H1 (cell line): ENCODE measurements around the gene ORC3. TPM values are rescaled to one million over a fixed set of nuclear protein-coding genes. Genes with fewer than 3 reads are reported as not detected.

Experiments
- CTCF ChIA-PET: fragments of 300-600 bp; sonication (Branson Sonifier 250); formaldehyde crosslinking; loops from one replicate; lab custom pipeline; 2021; ENCODE audit not compliant: partially characterized antibody; lab: Charles Lee
- POLR2A ChIA-PET: fragments of 300-600 bp; sonication (Branson Sonifier 250); formaldehyde crosslinking; loops from one replicate; lab custom pipeline; 2021; ENCODE audit warnings: inconsistent platforms; ENCODE audit not compliant: partially characterized antibody; lab: Charles Lee
- DNase-seq, 2 experiments: peaks; one replicate each; pipeline versions ENCODE4 v3.0.0 to v3.0.0-alpha.2; 2010 to 2022; ENCODE audit warnings: low spot score in 2 of 2, low read depth in 1 of 2, mixed read lengths in 1 of 2
- FAIRE-seq: peaks from 2 replicates; lab custom pipeline; 2011; peaks lifted over from hg19 to GRCh38; lab: Jason Lieb, UNC
- H2AFZ ChIP-seq: 2 replicates; pipeline ENCODE4 v1.8.1; 2012; ENCODE audit warnings: low read length, inconsistent platforms
- H2AK5ac ChIP-seq: 2 replicates; pipeline ENCODE4 v1.6.1; 2013; ENCODE audit warnings: low read depth, low read length
- H2BK120ac ChIP-seq: replicated peaks from 2 replicates; pipeline ENCODE3; 2013; ENCODE audit warnings: low read depth, low read length, inconsistent platforms
- H2BK12ac ChIP-seq: 2 replicates; pipeline ENCODE4 v1.6.1; 2013; ENCODE audit warnings: low read depth, low read length
- H2BK15ac ChIP-seq: 2 replicates; pipeline ENCODE4 v1.6.1; 2013; ENCODE audit warnings: low read length
- H2BK20ac ChIP-seq: 2 replicates; pipeline ENCODE4 v1.6.1; 2013; ENCODE audit warnings: low read length
- H2BK5ac ChIP-seq: 2 replicates; pipeline ENCODE4 v1.6.1; 2013; ENCODE audit warnings: low read depth, low read length
- H3K14ac ChIP-seq: 2 replicates; pipeline ENCODE4 v1.6.1; 2013; ENCODE audit warnings: inconsistent platforms; ENCODE audit not compliant: insufficient read length
- H3K18ac ChIP-seq: 2 replicates; pipeline ENCODE4 v1.6.1; 2013; ENCODE audit warnings: low read length; ENCODE audit errors: extremely low read depth
- H3K23ac ChIP-seq: 2 replicates; pipeline ENCODE4 v1.6.1; 2013; ENCODE audit warnings: inconsistent platforms; ENCODE audit not compliant: insufficient read length
- H3K23me2 ChIP-seq: 2 replicates; pipeline ENCODE4 v1.6.1; 2013; ENCODE audit warnings: low read depth, low read length
- H3K27ac ChIP-seq: 2 replicates; pipeline ENCODE4 v1.6.1; 2011; ENCODE audit warnings: low read depth, low read length, inconsistent platforms
- H3K27me3 ChIP-seq, 4 experiments: replicated peaks in 1 of 4; 1 replicate in 1 of 4; 2 replicates in 3 of 4; pipeline versions ENCODE4 v1.6.1 to v1.8.1; 2011 to 2013; ENCODE audit warnings: low read length in 3 of 4, mild to moderate bottlenecking in 3 of 4, inconsistent platforms in 2 of 4, mixed read lengths in 2 of 4, moderate library complexity in 1 of 4; ENCODE audit not compliant: control insufficient read depth in 3 of 4, insufficient read depth in 3 of 4; ENCODE audit errors: extremely low read depth in 1 of 4
- H3K36me3 ChIP-seq, 4 experiments: 2 replicates each; pipeline versions ENCODE4 v1.6.1 to v1.8.1; 2011 to 2013; ENCODE audit warnings: mild to moderate bottlenecking in 4 of 4, low read length in 3 of 4, moderate library complexity in 2 of 4, control low read depth in 1 of 4, inconsistent platforms in 1 of 4; ENCODE audit not compliant: insufficient read depth in 4 of 4, control insufficient read depth in 2 of 4
- H3K4ac ChIP-seq: replicated peaks from 2 replicates; pipeline ENCODE3; 2013; ENCODE audit warnings: low read length, low read depth, mixed read lengths, inconsistent platforms; ENCODE audit not compliant: insufficient read length
- H3K4me1 ChIP-seq, 4 experiments: replicated peaks in 1 of 4; 1 replicate in 1 of 4; 2 replicates in 3 of 4; pipeline versions ENCODE4 v1.6.1 to v1.8.1; 2011 to 2013; ENCODE audit warnings: low read length in 3 of 4, inconsistent platforms in 2 of 4, mixed read lengths in 1 of 4; ENCODE audit not compliant: insufficient read depth in 4 of 4, control insufficient read depth in 3 of 4
- H3K4me2 ChIP-seq, 2 experiments: 2 replicates each; pipeline versions ENCODE4 v1.6.1 to v1.8.1; 2011 to 2013; ENCODE audit warnings: low read depth in 2 of 2, low read length in 2 of 2, control low read depth in 1 of 2, inconsistent platforms in 1 of 2, mild to moderate bottlenecking in 1 of 2; ENCODE audit not compliant: insufficient read depth in 1 of 2
- H3K4me3 ChIP-seq, 4 experiments: fragments of 200-600, 300-600 bp in 1 of 4; sonication (generic), shearing (Covaris generic), sonication (Bioruptor Twin) in 1 of 4; 2 replicates each; pipeline versions ENCODE4 v1.5.1 to v1.8.1; 2011 to 2016; ENCODE audit warnings: low read length in 4 of 4, low read depth in 3 of 4, control low read depth in 2 of 4, inconsistent platforms in 2 of 4, mild to moderate bottlenecking in 2 of 4, mixed read lengths in 1 of 4, moderate library complexity in 1 of 4; ENCODE audit not compliant: insufficient read depth in 2 of 4; ENCODE audit errors: extremely low read depth in 1 of 4
- H3K56ac ChIP-seq: replicated peaks from 2 replicates; pipeline ENCODE3; 2013; ENCODE audit warnings: low read depth, mild to moderate bottlenecking, mixed read lengths, low read length, inconsistent platforms; ENCODE audit not compliant: insufficient read length
- H3K79me1 ChIP-seq: 2 replicates; pipeline ENCODE4 v1.6.1; 2013; ENCODE audit warnings: low read depth, low read length, control low read depth
- H3K79me2 ChIP-seq, 2 experiments: 2 replicates each; pipeline versions ENCODE4 v1.6.1 to v1.8.1; 2012 to 2013; ENCODE audit warnings: low read length in 2 of 2, mild to moderate bottlenecking in 2 of 2, inconsistent platforms in 1 of 2; ENCODE audit not compliant: insufficient read depth in 2 of 2, control insufficient read depth in 1 of 2
- H3K9ac ChIP-seq, 4 experiments: replicated peaks in 1 of 4; 1 replicate in 1 of 4; 2 replicates in 3 of 4; pipeline versions ENCODE4 v1.6.1 to v1.8.1; 2011 to 2013; ENCODE audit warnings: low read depth in 3 of 4, low read length in 3 of 4, control low read depth in 2 of 4, mild to moderate bottlenecking in 2 of 4, moderate library complexity in 2 of 4, inconsistent platforms in 1 of 4; ENCODE audit errors: extremely low read depth in 1 of 4
- H3K9me3 ChIP-seq, 2 experiments: 2 replicates each; pipeline versions ENCODE4 v1.6.1 to v1.8.1; 2012 to 2013; ENCODE audit warnings: mild to moderate bottlenecking in 2 of 2, moderate library complexity in 2 of 2, control low read depth in 1 of 2, inconsistent platforms in 1 of 2, low read depth in 1 of 2, low read length in 1 of 2, mixed read lengths in 1 of 2; ENCODE audit not compliant: insufficient read depth in 2 of 2
- H4K20me1 ChIP-seq, 2 experiments: replicated peaks in 1 of 2; 2 replicates each; pipeline versions ENCODE3 to v1.8.1; 2011 to 2013; ENCODE audit warnings: inconsistent platforms in 2 of 2, low read length in 2 of 2, mild to moderate bottlenecking in 1 of 2; ENCODE audit not compliant: insufficient read depth in 2 of 2, control insufficient read depth in 1 of 2
- H4K5ac ChIP-seq: 2 replicates; pipeline ENCODE4 v1.6.1; 2013; ENCODE audit warnings: low read length, low read depth, mixed read lengths, inconsistent platforms; ENCODE audit not compliant: insufficient read length
- H4K8ac ChIP-seq: 2 replicates; pipeline ENCODE4 v1.8.0; 2013; ENCODE audit warnings: mild to moderate bottlenecking, moderate library complexity, low read length, inconsistent platforms; ENCODE audit not compliant: insufficient read depth; ENCODE audit errors: extremely low read depth
- H4K91ac ChIP-seq: replicated peaks from 2 replicates; pipeline ENCODE3; 2013; ENCODE audit warnings: low read length, mixed read lengths, inconsistent platforms; ENCODE audit not compliant: insufficient read length
- CHD1 ChIP-seq: IDR thresholded peaks from 2 replicates; pipeline ENCODE4 v1.6.1; 2012; ENCODE audit warnings: low read depth, low read length, improper control_type of control experiment
- EP300 ChIP-seq, 2 experiments: IDR thresholded peaks; 1 replicate in 1 of 2; 2 replicates in 1 of 2; pipeline ENCODE4 v1.6.1; 2011 to 2012; ENCODE audit warnings: low read depth in 2 of 2, low read length in 2 of 2, mild to moderate bottlenecking in 2 of 2, borderline replicate concordance in 1 of 2, inconsistent platforms in 1 of 2, moderate library complexity in 1 of 2
- EZH2 ChIP-seq: fragments of 200-600 bp; sonication (generic); IDR thresholded peaks from 2 replicates; pipeline ENCODE4 v1.7.1; 2012; ENCODE audit warnings: low read depth, mild to moderate bottlenecking, moderate library complexity, low read length, inconsistent platforms; ENCODE audit not compliant: severe bottlenecking
- JUN ChIP-seq: IDR thresholded peaks from 2 replicates; pipeline ENCODE4 v1.6.1; 2011; ENCODE audit warnings: low read depth, mild to moderate bottlenecking, improper control_type of control experiment, low read length
- POU5F1 ChIP-seq: IDR thresholded peaks from 2 replicates; pipeline ENCODE4 v1.6.1; 2011; ENCODE audit warnings: low read depth, mild to moderate bottlenecking, low read length, moderate library complexity
- SIN3A ChIP-seq, 2 experiments: IDR thresholded peaks in 1 of 2; conservative IDR thresholded peaks in 1 of 2; 2 replicates each; pipeline ENCODE4 v1.6.1; 2011 to 2012; ENCODE audit warnings: low read length in 2 of 2, improper control_type of control experiment in 1 of 2, low read depth in 1 of 2, mild to moderate bottlenecking in 1 of 2
- SIX5 ChIP-seq: IDR thresholded peaks from 2 replicates; pipeline ENCODE4 v1.6.1; 2011; ENCODE audit warnings: mild to moderate bottlenecking, low read depth, low read length
- TAF7 ChIP-seq: optimal IDR thresholded peaks from 2 replicates; pipeline ENCODE3; 2011; ENCODE audit warnings: low read depth, mild to moderate bottlenecking, inconsistent platforms, low read length, moderate library complexity, borderline replicate concordance
- ZNF274 ChIP-seq: IDR thresholded peaks from 2 replicates; pipeline ENCODE4 v1.7.0; 2012; ENCODE audit warnings: low read length, borderline replicate concordance; ENCODE audit errors: extremely low read depth
- WGBS, 2 experiments: shearing (Covaris generic) in 1 of 2; methylation state at CpG; one replicate each; pipeline versions ENCODE4 v1.1.6 to v1.1.7; 2013 to 2015; ENCODE audit warnings: low lambda C conversion rate in 2 of 2, mixed read lengths in 2 of 2, inconsistent platforms in 1 of 2, low coverage in 1 of 2, missing lambda C conversion rate in 1 of 2; ENCODE audit not compliant: insufficient replicate concordance in 2 of 2, insufficient coverage in 1 of 2, insufficient read length in 1 of 2; ENCODE audit errors: extremely low coverage in 1 of 2, missing lambda C conversion rate in 1 of 2; 5-methylcytosine and 5-hydroxymethylcytosine counted together
- polyA plus RNA-seq, 7 experiments: library from polyadenylated mRNA; depleted of rRNA in 3 of 7; stranded (reverse) in 5 of 7; unstranded in 2 of 7; fragments of >200 nt in 5 of 7; fragments of 200-250 nt in 2 of 7; gene quantifications; 1 replicate in 5 of 7; 2 replicates in 1 of 7; 4 replicates in 1 of 7; pipeline versions ENCODE4 v1.2.1 to v1.2.3, GENCODE V29; 2011 to 2013; ENCODE audit warnings: missing spikeins in 2 of 7, mixed read lengths in 2 of 7
- total RNA-seq: library from RNA; stranded (reverse); fragmentation: NEBNext Ultra II Directional; extraction: Animal tissue kit (Norgen Biotek cat#: 25700); gene quantifications from 2 replicates; pipeline ENCODE4 v1.2.1, GENCODE V29; 2021
- TF ChIP-seq, protein P1 (sequence below), 3 experiments: IDR thresholded peaks; 1 replicate in 2 of 3; 2 replicates in 1 of 3; pipeline versions ENCODE4 v1.5.1 to v1.6.1; 2011; ENCODE audit warnings: low read length in 3 of 3, mild to moderate bottlenecking in 3 of 3, inconsistent platforms in 2 of 3, low read depth in 1 of 3, moderate library complexity in 1 of 3; ENCODE audit not compliant: insufficient read depth in 1 of 3; ENCODE audit errors: control extremely low read depth in 1 of 3

ORC3 gene
- total and polyA plus RNA-seq, 2 of the 8 experiments (the other 6 are each of a cell fraction or from before 2014, with no cell fraction given) = 35.9 to 60.9 TPM

- H4K20me1 ChIP-seq = peaks cover 6 to 9% of the 10 kb centered on the region in 2 experiments
- TF ChIP-seq EP300 (IDR thresholded peaks at IDR 0.05; ENCODE audit: borderline replicate concordance in 1 of 2, low read depth in 2 of 2, low read length in 2 of 2) (no peak), ZNF274 (no peak), SIN3A (conservative IDR thresholded peaks at IDR 0.05 in 1 of 2, IDR thresholded peaks at IDR 0.05 in 1 of 2; ENCODE audit: low read depth in 1 of 2, low read length in 2 of 2) (no peak), EZH2 (no peak), POU5F1 (no peak), JUN (no peak), TAF7 (no peak), CHD1 (no peak), SIX5 (no peak)
- TF ChIP-seq, protein P1, sequence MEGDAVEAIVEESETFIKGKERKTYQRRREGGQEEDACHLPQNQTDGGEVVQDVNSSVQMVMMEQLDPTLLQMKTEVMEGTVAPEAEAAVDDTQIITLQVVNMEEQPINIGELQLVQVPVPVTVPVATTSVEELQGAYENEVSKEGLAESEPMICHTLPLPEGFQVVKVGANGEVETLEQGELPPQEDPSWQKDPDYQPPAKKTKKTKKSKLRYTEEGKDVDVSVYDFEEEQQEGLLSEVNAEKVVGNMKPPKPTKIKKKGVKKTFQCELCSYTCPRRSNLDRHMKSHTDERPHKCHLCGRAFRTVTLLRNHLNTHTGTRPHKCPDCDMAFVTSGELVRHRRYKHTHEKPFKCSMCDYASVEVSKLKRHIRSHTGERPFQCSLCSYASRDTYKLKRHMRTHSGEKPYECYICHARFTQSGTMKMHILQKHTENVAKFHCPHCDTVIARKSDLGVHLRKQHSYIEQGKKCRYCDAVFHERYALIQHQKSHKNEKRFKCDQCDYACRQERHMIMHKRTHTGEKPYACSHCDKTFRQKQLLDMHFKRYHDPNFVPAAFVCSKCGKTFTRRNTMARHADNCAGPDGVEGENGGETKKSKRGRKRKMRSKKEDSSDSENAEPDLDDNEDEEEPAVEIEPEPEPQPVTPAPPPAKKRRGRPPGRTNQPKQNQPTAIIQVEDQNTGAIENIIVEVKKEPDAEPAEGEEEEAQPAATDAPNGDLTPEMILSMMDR (IDR thresholded peaks at IDR 0.05; ENCODE audit: control extremely low read depth in 1 of 3, insufficient read depth in 1 of 3, low read depth in 1 of 3, low read length in 3 of 3) = no peak
Measured at GRCh38 chr6:87705070-87705691, 115.2 kb downstream of the ORC3 start.

More at GRCh38 chr6:87705070-87705691, 115.2 kb downstream of the ORC3 start:
- H2BK12ac ChIP-seq = no peak overlapping the region
- H3K36me3 ChIP-seq = no peaks in the 10 kb centered on the region
- H3K56ac ChIP-seq = no peak overlapping the region
- no peak overlapping the region for H2BK120ac ChIP-seq
- H2BK20ac ChIP-seq = no peak overlapping the region
- H2BK5ac ChIP-seq = no peak overlapping the region
- H2AK5ac ChIP-seq = no peak overlapping the region
- DNase-seq (no peak), FAIRE-seq (no peak)
- no peak overlapping the region for H4K8ac ChIP-seq
- H3K9me3 ChIP-seq = no peaks in the 10 kb centered on the region
- CTCF ChIA-PET = no interaction called here
- H4K5ac ChIP-seq = no peak overlapping the region
- H3K4me3 ChIP-seq = no peak overlapping the region
- H3K79me1 ChIP-seq = no peaks in the 10 kb centered on the region
- no peak overlapping the region for H3K18ac ChIP-seq
- H3K4me2 ChIP-seq = no peak overlapping the region
- H3K14ac ChIP-seq = no peak overlapping the region
- peaks cover 2% of the 10 kb centered on the region; the same call in 1 of the 2 replicates for H3K23me2 ChIP-seq
- peaks cover 17 to 18% of the 10 kb centered on the region in 2 experiments for H3K79me2 ChIP-seq
- no peaks in the 10 kb centered on the region for H3K4me1 ChIP-seq
- H2AFZ ChIP-seq = no peak overlapping the region
- H3K9ac ChIP-seq = no peak overlapping the region
- no peak overlapping the region for H3K4ac ChIP-seq
- no peak overlapping the region for H4K91ac ChIP-seq
- 87% methylated on average over 4 of the region's 4 CpGs; no CpG with 5 or more reads in 1 of the 2 experiments for WGBS, 2 experiments
- no peak overlapping the region for H3K23ac ChIP-seq
- H3K27ac ChIP-seq = no peak overlapping the region
- POLR2A ChIA-PET = interaction anchor here (1.4 kb wide), 1 partner anchor 13 kb away, joined by 3 read pairs; no protein-coding TSS in a partner anchor
- no peaks in the 10 kb centered on the region for H3K27me3 ChIP-seq
- no peak overlapping the region for H2BK15ac ChIP-seq
